ENCODE data around the gene PYGL.

GRCh38 chr14:50984036-50984710 lies 39.9 kb upstream of the PYGL start:
- TF ChIP-seq CTCF (IDR thresholded peaks at IDR 0.05; ENCODE audit: low read depth, low read length, poor library complexity, severe bottlenecking) (no peak), EZH2phosphoT487 (IDR thresholded peaks at IDR 0.05; ENCODE audit: borderline replicate concordance, low read length) (no peak)
